Neural progenitor cell (in vitro differentiated cells): ENCODE data around the gene JAKMIP3. TPM values are rescaled to one million over a fixed set of nuclear protein-coding genes. Genes with fewer than 3 reads are reported as not detected.

Source experiments
- DNase-seq: peaks from one replicate; pipeline ENCODE4 v3.0.0-alpha.2; 2016; ENCODE audit warnings: low spot score
- H2AFZ ChIP-seq: fragments of 200-600 bp; sonication (generic); replicated peaks from 2 replicates; pipeline ENCODE4 v1.6.1; 2016; ENCODE audit warnings: antibody characterized with exemption
- H3F3A ChIP-seq: fragments of 200-600 bp; sonication (generic); 2 replicates; pipeline ENCODE4 v1.6.1; 2016; ENCODE audit warnings: antibody characterized with exemption, low read depth
- H3K27ac ChIP-seq: fragments of 200-600 bp; sonication (generic); 2 replicates; pipeline ENCODE4 v1.5.1; 2016; ENCODE audit warnings: mild to moderate bottlenecking
- H3K27me3 ChIP-seq: fragments of 200-600 bp; sonication (generic); 2 replicates; pipeline ENCODE4 v1.6.1; 2016; ENCODE audit warnings: mild to moderate bottlenecking, moderate library complexity
- H3K36me3 ChIP-seq: fragments of 200-600 bp; sonication (generic); 2 replicates; pipeline ENCODE4 v1.5.1; 2016
- H3K4me1 ChIP-seq: fragments of 200-600 bp; sonication (generic); 2 replicates; pipeline ENCODE4 v1.6.1; 2016; ENCODE audit warnings: mixed run types
- H3K4me2 ChIP-seq: fragments of 200-600 bp; sonication (generic); 2 replicates; pipeline ENCODE4 v1.6.1; 2016
- H3K4me3 ChIP-seq: fragments of 200-600 bp; sonication (generic); 2 replicates; pipeline ENCODE4 v1.5.1; 2016
- H3K79me2 ChIP-seq: fragments of 200-600 bp; sonication (generic); 2 replicates; pipeline ENCODE4 v1.6.1; 2016; ENCODE audit warnings: low read depth
- H3K9ac ChIP-seq: fragments of 200-600 bp; sonication (generic); 2 replicates; pipeline ENCODE4 v1.6.1; 2016
- H3K9me3 ChIP-seq: fragments of 200-600 bp; sonication (generic); 2 replicates; pipeline ENCODE4 v1.5.1; 2016; ENCODE audit warnings: low read depth
- H4K20me1 ChIP-seq: fragments of 200-600 bp; sonication (generic); 2 replicates; pipeline ENCODE4 v1.6.1; 2016; ENCODE audit warnings: low read depth
- H3K27ac Mint-ChIP-seq: 3 replicates; pipeline ENCODE4 v1.8.0; 2021; ENCODE audit warnings: mixed read lengths
- H3K27me3 Mint-ChIP-seq: 2 replicates; pipeline ENCODE4 v1.8.0; 2022; ENCODE audit warnings: low read depth, mild to moderate bottlenecking, inconsistent platforms, moderate library complexity, mixed read lengths; ENCODE audit not compliant: insufficient read depth
- H3K36me3 Mint-ChIP-seq: 3 replicates; pipeline ENCODE4 v1.8.0; 2021; ENCODE audit warnings: mixed read lengths
- H3K4me1 Mint-ChIP-seq: 3 replicates; pipeline ENCODE4 v1.8.0; 2021; ENCODE audit warnings: mixed read lengths
- H3K4me3 Mint-ChIP-seq: 3 replicates; pipeline ENCODE4 v1.8.0; 2021; ENCODE audit warnings: mild to moderate bottlenecking, moderate library complexity, mixed read lengths
- H3K9me3 Mint-ChIP-seq: 3 replicates; pipeline ENCODE4 v1.8.0; 2020; ENCODE audit warnings: mixed read lengths
- CTCF ChIP-seq: fragments of 200-600 bp; sonication (generic); IDR thresholded peaks from 2 replicates; pipeline ENCODE4 v1.5.1; 2017; ENCODE audit warnings: antibody characterized with exemption, mild to moderate bottlenecking
- EZH2 ChIP-seq: fragments of 200-600 bp; sonication (generic); IDR thresholded peaks from 2 replicates; pipeline ENCODE4 v1.6.1; 2017; ENCODE audit warnings: antibody characterized with exemption, mild to moderate bottlenecking, moderate library complexity
- EZH2phosphoT487 ChIP-seq: fragments of 200-600 bp; sonication (generic); IDR thresholded peaks from 2 replicates; pipeline ENCODE4 v1.6.1; 2017; ENCODE audit warnings: antibody characterized with exemption
- total RNA-seq: library from RNA; depleted of rRNA; stranded (reverse); fragments of >200 nt; gene quantifications from 2 replicates; pipeline ENCODE4 v1.2.3, GENCODE V29; 2015; ENCODE audit warnings: low replicate concordance

JAKMIP3 gene
- total RNA-seq, 1 donor from 2014 or later: 0.37 TPM

- DNase-seq: no peak
- TF ChIP-seq EZH2phosphoT487 (no peak), EZH2 (no peak), CTCF (no peak)
- Histone ChIP-seq H3K36me3 (no peaks in the 10 kb centered on the region), H3K4me1 (no peaks in the 10 kb centered on the region), H4K20me1 (peaks cover 6% of the 10 kb centered on the region), H3K9ac (no peak overlapping the region), H3K4me3 (no peak overlapping the region), H3K4me2 (no peak overlapping the region), H3K9me3 (no peaks in the 10 kb centered on the region), H2AFZ (no peak overlapping the region), H3K79me2 (no peaks in the 10 kb centered on the region), H3K27ac (no peak overlapping the region), H3F3A (no peaks in the 10 kb centered on the region), H3K27me3 (no peaks in the 10 kb centered on the region)
- H3K27me3 Mint-ChIP-seq: peaks cover 13% of the 10 kb centered on the region
- no peak overlapping the region for H3K27ac Mint-ChIP-seq
- no peaks in the 10 kb centered on the region for H3K4me1 Mint-ChIP-seq
- H3K36me3 Mint-ChIP-seq: no peaks in the 10 kb centered on the region
- peaks cover 9% of the 10 kb centered on the region for H3K9me3 Mint-ChIP-seq
- H3K4me3 Mint-ChIP-seq: no peak overlapping the region
Measured at GRCh38 chr10:132058111-132058745, 7.5 kb upstream of the JAKMIP3 start.

GRCh38 chr10:132058793-132059759 lies 6.7 kb upstream of the JAKMIP3 start:
- Mint-ChIP-seq H3K27ac (no peak overlapping the region), H3K9me3 (peaks cover 5% of the 10 kb centered on the region), H3K27me3 (peaks cover 9% of the 10 kb centered on the region), H3K4me3 (no peak overlapping the region), H3K4me1 (no peaks in the 10 kb centered on the region), H3K36me3 (no peaks in the 10 kb centered on the region)
- H3K4me1 ChIP-seq: no peaks in the 10 kb centered on the region
- no peak overlapping the region for H3K4me3 ChIP-seq
- H3F3A ChIP-seq: no peaks in the 10 kb centered on the region
- H3K9ac ChIP-seq: no peak overlapping the region
- no peaks in the 10 kb centered on the region for H3K36me3 ChIP-seq
- no peaks in the 10 kb centered on the region for H3K27me3 ChIP-seq
- peaks cover 6% of the 10 kb centered on the region for H4K20me1 ChIP-seq
- no peak for TF ChIP-seq CTCF
- no peak for TF ChIP-seq EZH2phosphoT487
- no peak for TF ChIP-seq EZH2
- no peak overlapping the region for H3K27ac ChIP-seq
- DNase-seq: no peak
- H3K79me2 ChIP-seq: no peaks in the 10 kb centered on the region
- no peak overlapping the region for H3K4me2 ChIP-seq
- no peaks in the 10 kb centered on the region for H3K9me3 ChIP-seq
- H2AFZ ChIP-seq: no peak overlapping the region

- no peak overlapping the region for H3K27ac ChIP-seq
- H3K4me3 Mint-ChIP-seq: no peak overlapping the region
Measured at GRCh38 chr10:132059760-132060508, 5.8 kb upstream of the JAKMIP3 start.

More at GRCh38 chr10:132059760-132060508, 5.8 kb upstream of the JAKMIP3 start:
- TF ChIP-seq CTCF: no peak
- no peak for TF ChIP-seq EZH2phosphoT487
- Mint-ChIP-seq H3K9me3 (no peaks in the 10 kb centered on the region), H3K27ac (no peak overlapping the region), H3K4me1 (no peaks in the 10 kb centered on the region), H3K36me3 (no peaks in the 10 kb centered on the region), H3K27me3 (peaks cover 11% of the 10 kb centered on the region)
- no peaks in the 10 kb centered on the region for H3F3A ChIP-seq
- no peaks in the 10 kb centered on the region for H3K9me3 ChIP-seq
- H3K79me2 ChIP-seq: no peaks in the 10 kb centered on the region
- H3K27me3 ChIP-seq: peaks cover 3% of the 10 kb centered on the region
- no peaks in the 10 kb centered on the region for H3K36me3 ChIP-seq
- no peak overlapping the region for H3K4me3 ChIP-seq
- H3K4me1 ChIP-seq: no peaks in the 10 kb centered on the region
- no peak overlapping the region for H3K4me2 ChIP-seq
- H3K9ac ChIP-seq: no peak overlapping the region
- H4K20me1 ChIP-seq: peaks cover 3% of the 10 kb centered on the region
- no peak overlapping the region for H2AFZ ChIP-seq
- no peak for DNase-seq
